CD14-positive monocyte (primary cell): ENCODE measurements around the gene SYT13. TPM values are rescaled to one million over a fixed set of nuclear protein-coding genes. Genes with fewer than 3 reads are reported as not detected.

Experiments used
- DNase-seq, 3 donors: peaks; one replicate each; pipeline ENCODE4 v3.0.0-alpha.2; 2011 to 2022
- H2AFZ ChIP-seq: 2 replicates; pipeline ENCODE4 v1.6.0; 2012; ENCODE audit warnings: mild to moderate bottlenecking, low read depth, low read length, inconsistent platforms; ENCODE audit not compliant: insufficient read depth, poor library complexity, severe bottlenecking
- H3K27ac ChIP-seq, 2 donors: 1 replicate in 1 of 2; 2 replicates in 1 of 2; pipeline ENCODE4 v1.5.1; 2012 to 2013; ENCODE audit warnings: low read length in 2 of 2, control low read depth in 1 of 2, inconsistent platforms in 1 of 2, low read depth in 1 of 2, mild to moderate bottlenecking in 1 of 2
- H3K27me3 ChIP-seq, 2 donors: one replicate each; pipeline versions ENCODE4 v1.6.0 to v1.6.1; 2011 to 2013; ENCODE audit warnings: low read length in 2 of 2; ENCODE audit not compliant: control insufficient read depth in 2 of 2, insufficient read depth in 2 of 2
- H3K36me3 ChIP-seq, 2 donors: replicated peaks in 1 of 2; 1 replicate in 1 of 2; 2 replicates in 1 of 2; pipeline versions ENCODE4 v1.5.1 to v1.6.1; 2012 to 2013; ENCODE audit warnings: low read length in 2 of 2, control low read depth in 1 of 2, inconsistent platforms in 1 of 2, mild to moderate bottlenecking in 1 of 2; ENCODE audit not compliant: insufficient read depth in 2 of 2, control insufficient read depth in 1 of 2
- H3K4me1 ChIP-seq, 2 donors: 1 replicate in 1 of 2; 2 replicates in 1 of 2; pipeline versions ENCODE4 v1.5.1 to v1.6.1; 2012 to 2013; ENCODE audit warnings: low read length in 2 of 2, control low read depth in 1 of 2, inconsistent platforms in 1 of 2, mild to moderate bottlenecking in 1 of 2, moderate library complexity in 1 of 2; ENCODE audit not compliant: insufficient read depth in 2 of 2, control insufficient read depth in 1 of 2
- H3K4me2 ChIP-seq: replicated peaks from 2 replicates; pipeline ENCODE3; 2012; ENCODE audit warnings: low read length, moderate library complexity, mild to moderate bottlenecking; ENCODE audit not compliant: poor library complexity, severe bottlenecking; ENCODE audit errors: extremely low read depth
- H3K4me3 ChIP-seq, 3 experiments: fragments of 200-600 bp in 1 of 3; sonication (generic) in 1 of 3; replicated peaks in 1 of 3; 1 replicate in 2 of 3; 2 replicates in 1 of 3; pipeline ENCODE4 v1.5.1; 2011 to 2013; ENCODE audit warnings: low read length in 3 of 3, mild to moderate bottlenecking in 3 of 3, control low read depth in 2 of 3, low read depth in 2 of 3, inconsistent platforms in 1 of 3, moderate library complexity in 1 of 3
- H3K79me2 ChIP-seq: 2 replicates; pipeline ENCODE4 v1.6.0; 2012; ENCODE audit warnings: mild to moderate bottlenecking, control low read depth, inconsistent platforms, low read length, moderate library complexity; ENCODE audit not compliant: insufficient read depth
- H3K9ac ChIP-seq: 2 replicates; pipeline ENCODE4 v1.6.0; 2017; ENCODE audit warnings: low read length, mild to moderate bottlenecking; ENCODE audit not compliant: insufficient read depth, poor library complexity, severe bottlenecking
- H3K9me3 ChIP-seq, 2 donors: replicated peaks in 1 of 2; 1 replicate in 1 of 2; 2 replicates in 1 of 2; pipeline versions ENCODE4 v1.5.1 to v1.6.1; 2012 to 2013; ENCODE audit warnings: low read length in 2 of 2, control low read depth in 1 of 2; ENCODE audit not compliant: control insufficient read depth in 1 of 2, insufficient read depth in 1 of 2
- H4K20me1 ChIP-seq: 2 replicates; pipeline ENCODE4 v1.6.0; 2012; ENCODE audit warnings: mild to moderate bottlenecking, low read length, control low read depth, moderate library complexity; ENCODE audit not compliant: insufficient read depth
- H3K27ac Mint-ChIP-seq, 7 donors: one replicate each; pipeline ENCODE4 v1.8.0; 2020; ENCODE audit warnings: mild to moderate bottlenecking in 7 of 7, mixed read lengths in 7 of 7, moderate library complexity in 6 of 7, inconsistent platforms in 2 of 7
- H3K27me3 Mint-ChIP-seq, 3 donors: one replicate each; pipeline ENCODE4 v1.8.0; 2021 to 2022; ENCODE audit warnings: low read depth in 3 of 3, mild to moderate bottlenecking in 3 of 3, mixed read lengths in 3 of 3, moderate library complexity in 3 of 3, inconsistent platforms in 1 of 3
- H3K36me3 Mint-ChIP-seq, 2 donors: one replicate each; pipeline ENCODE4 v1.8.0; 2020; ENCODE audit warnings: mixed read lengths in 2 of 2, inconsistent platforms in 1 of 2, mild to moderate bottlenecking in 1 of 2
- H3K4me1 Mint-ChIP-seq: one replicate; pipeline ENCODE4 v1.8.0; 2020; ENCODE audit warnings: mild to moderate bottlenecking, mixed read lengths
- H3K4me3 Mint-ChIP-seq, 2 donors: one replicate each; pipeline ENCODE4 v1.8.0; 2020; ENCODE audit warnings: mild to moderate bottlenecking in 2 of 2, mixed read lengths in 2 of 2, moderate library complexity in 1 of 2
- H3K9me3 Mint-ChIP-seq, 7 donors: one replicate each; pipeline ENCODE4 v1.8.0; 2020 to 2022; ENCODE audit warnings: mixed read lengths in 7 of 7, mild to moderate bottlenecking in 6 of 7, moderate library complexity in 6 of 7, inconsistent platforms in 2 of 7
- WGBS: methylation state at CpG from one replicate; pipeline ENCODE4 v1.1.5; 2013; ENCODE audit warnings: missing lambda C conversion rate; ENCODE audit not compliant: insufficient coverage; 5-methylcytosine and 5-hydroxymethylcytosine counted together
- intact Hi-C, 2 donors: fragments of 100-400 bp; cut with micrococcal nuclease; formaldehyde crosslinking; loops; one replicate each; pipeline versions ENCODE4 v1.15.0 to v1.15.1; 2023
- polyA plus RNA-seq, 3 donors: library from polyadenylated mRNA; depleted of rRNA in 1 of 3; unstranded in 2 of 3; stranded (reverse) in 1 of 3; fragments of 300-500 nt in 2 of 3; fragments of >200 nt in 1 of 3; fragmentation: Illumina TruSeq in 2 of 3; gene quantifications; 1 replicate in 2 of 3; 2 replicates in 1 of 3; pipeline ENCODE4 v1.2.3, GENCODE V29; 2012 to 2021
- TF ChIP-seq, protein P1 (sequence below): fragments of 200-600 bp; IDR thresholded peaks from one replicate; pipeline ENCODE4 v1.8.0; 2022; ENCODE audit warnings: antibody characterized with exemption, mild to moderate bottlenecking

Gene SYT13
- polyA plus RNA-seq, 3 donors: not detected

DNA sequence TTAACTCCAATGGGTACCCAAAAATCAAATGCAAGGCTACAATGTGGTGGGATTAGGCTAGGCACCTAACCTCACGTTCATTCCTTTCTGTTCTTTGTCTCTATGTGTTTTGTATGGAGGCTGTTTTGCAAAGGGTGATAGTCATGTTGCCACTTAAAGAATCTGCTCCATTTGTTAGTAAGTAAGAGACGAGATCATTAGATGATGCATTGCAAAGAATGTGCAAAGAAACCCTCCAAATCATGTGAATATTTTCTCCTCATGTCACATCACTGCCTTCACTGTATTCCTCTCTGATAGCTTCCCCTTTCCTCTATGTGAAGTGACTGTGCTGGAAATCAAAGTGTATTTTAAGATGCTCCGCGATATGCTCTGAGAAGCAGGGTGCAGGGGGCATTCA is 11.9 kb downstream of the SYT13 start:
- intact Hi-C loops: no loop called here
- Mint-ChIP-seq H3K36me3 (no peaks in the 10 kb centered on the region), H3K4me1 (no peaks in the 10 kb centered on the region), H3K9me3 (peaks cover 0 to 1% (median 0%) of the 10 kb centered on the region in 7 donors), H3K27me3 (peaks cover 7 to 30% (median 9%) of the 10 kb centered on the region in 3 donors), H3K27ac (no peak overlapping the region), H3K4me3 (no peak overlapping the region)
- Histone ChIP-seq H3K9ac (no peak overlapping the region), H2AFZ (no peak overlapping the region), H3K79me2 (no peaks in the 10 kb centered on the region), H3K4me3 (no peak overlapping the region), H3K36me3 (no peaks in the 10 kb centered on the region), H4K20me1 (no peaks in the 10 kb centered on the region), H3K27me3 (peaks cover 5 to 6% of the 10 kb centered on the region in 2 donors), H3K4me2 (no peak overlapping the region), H3K27ac (no peak overlapping the region), H3K4me1 (no peaks in the 10 kb centered on the region), H3K9me3 (no peaks in the 10 kb centered on the region)
- TF ChIP-seq, protein P1, sequence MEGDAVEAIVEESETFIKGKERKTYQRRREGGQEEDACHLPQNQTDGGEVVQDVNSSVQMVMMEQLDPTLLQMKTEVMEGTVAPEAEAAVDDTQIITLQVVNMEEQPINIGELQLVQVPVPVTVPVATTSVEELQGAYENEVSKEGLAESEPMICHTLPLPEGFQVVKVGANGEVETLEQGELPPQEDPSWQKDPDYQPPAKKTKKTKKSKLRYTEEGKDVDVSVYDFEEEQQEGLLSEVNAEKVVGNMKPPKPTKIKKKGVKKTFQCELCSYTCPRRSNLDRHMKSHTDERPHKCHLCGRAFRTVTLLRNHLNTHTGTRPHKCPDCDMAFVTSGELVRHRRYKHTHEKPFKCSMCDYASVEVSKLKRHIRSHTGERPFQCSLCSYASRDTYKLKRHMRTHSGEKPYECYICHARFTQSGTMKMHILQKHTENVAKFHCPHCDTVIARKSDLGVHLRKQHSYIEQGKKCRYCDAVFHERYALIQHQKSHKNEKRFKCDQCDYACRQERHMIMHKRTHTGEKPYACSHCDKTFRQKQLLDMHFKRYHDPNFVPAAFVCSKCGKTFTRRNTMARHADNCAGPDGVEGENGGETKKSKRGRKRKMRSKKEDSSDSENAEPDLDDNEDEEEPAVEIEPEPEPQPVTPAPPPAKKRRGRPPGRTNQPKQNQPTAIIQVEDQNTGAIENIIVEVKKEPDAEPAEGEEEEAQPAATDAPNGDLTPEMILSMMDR: no peak
- no peak for DNase-seq
- WGBS: 100% methylated on average over 1 of the region's 4 CpGs

DNA sequence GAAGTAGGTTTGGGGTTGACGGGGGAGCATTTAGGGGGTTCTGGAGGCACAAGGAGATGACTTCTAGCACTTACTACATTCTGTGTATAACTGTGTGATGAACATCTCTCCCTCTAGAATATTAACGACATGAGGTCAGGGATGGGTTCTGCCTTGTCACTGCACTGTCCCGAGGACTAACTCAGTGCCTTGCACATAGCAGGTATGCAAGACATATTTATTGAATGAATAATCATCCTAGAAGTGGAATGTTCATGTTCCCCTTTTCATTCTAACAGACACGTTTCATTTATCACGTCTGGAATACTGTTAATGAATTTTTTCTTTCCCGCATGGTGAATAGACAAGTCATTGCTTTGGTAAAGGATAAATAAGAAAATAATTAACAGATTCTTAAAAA is 12.6 kb downstream of the SYT13 start:
- Histone ChIP-seq H3K4me1 (no peaks in the 10 kb centered on the region), H3K9ac (no peak overlapping the region), H3K79me2 (no peaks in the 10 kb centered on the region), H4K20me1 (no peaks in the 10 kb centered on the region), H3K27ac (no peak overlapping the region), H3K36me3 (no peaks in the 10 kb centered on the region), H3K9me3 (no peaks in the 10 kb centered on the region), H3K4me3 (no peak overlapping the region), H3K4me2 (no peak overlapping the region), H2AFZ (no peak overlapping the region), H3K27me3 (peaks cover 5 to 6% of the 10 kb centered on the region in 2 donors)
- Mint-ChIP-seq H3K27ac (no peak overlapping the region), H3K36me3 (no peaks in the 10 kb centered on the region), H3K4me1 (no peaks in the 10 kb centered on the region), H3K9me3 (no peaks in the 10 kb centered on the region), H3K27me3 (peaks cover 9 to 32% (median 13%) of the 10 kb centered on the region in 3 donors), H3K4me3 (no peak overlapping the region)
- WGBS: no CpG with 5 or more reads among the region's 6 CpGs
- TF ChIP-seq, protein P1: no peak
- no peak for DNase-seq
- intact Hi-C loops: no loop called here
